KOPT-K1 (cell line): ENCODE data around the gene M6PR.

Experiments
- H3K27ac ChIP-seq: fragments of 200-600 bp; sonication (generic); 2 replicates; pipeline ENCODE4 v1.5.1; 2016; ENCODE audit warnings: antibody characterized with exemption, mild to moderate bottlenecking, low read depth, low read length; ENCODE audit not compliant: poor library complexity, severe bottlenecking
- H3K36me3 ChIP-seq: fragments of 200-600 bp; sonication (generic); 2 replicates; pipeline ENCODE4 v1.5.1; 2017; ENCODE audit warnings: antibody characterized with exemption, mild to moderate bottlenecking, low read length, moderate library complexity; ENCODE audit not compliant: insufficient read depth
- H3K9me3 ChIP-seq: fragments of 200-600 bp; sonication (generic); 2 replicates; pipeline ENCODE4 v1.5.1; 2017; ENCODE audit warnings: antibody characterized with exemption, low read length, mild to moderate bottlenecking; ENCODE audit not compliant: insufficient read depth, poor library complexity, severe bottlenecking

M6PR gene

GRCh38 chr12:8949342-8950220 is at the start of gene M6PR:
Gene M6PR, minus strand, starts transcription at chr12:8949645. Its CDS starts 3,241 bp downstream, at chr12:8946404.
- Histone ChIP-seq H3K27ac (peak within 1 kb of the TSS; percentile 90), H3K9me3 (peaks cover 19% of the 10 kb centered on the region), H3K36me3 (peaks cover 33% of the 10 kb centered on the region)

GRCh38 chr12:8996682-8997405 is 47.4 kb upstream of the M6PR start:
- no peak overlapping the region for H3K27ac ChIP-seq
- no peaks in the 10 kb centered on the region for H3K9me3 ChIP-seq
- H3K36me3 ChIP-seq = no peaks in the 10 kb centered on the region

- H3K9me3 ChIP-seq = no peaks in the 10 kb centered on the region
- no peak overlapping the region for H3K27ac ChIP-seq
- H3K36me3 ChIP-seq = no peaks in the 10 kb centered on the region
These were observed 45.8 kb upstream of the M6PR start for GRCh38 chr12:8995021-8995775.

- H3K27ac ChIP-seq = no peak overlapping the region
- no peaks in the 10 kb centered on the region for H3K36me3 ChIP-seq
- H3K9me3 ChIP-seq = no peaks in the 10 kb centered on the region
These were observed 44.4 kb upstream of the M6PR start for GRCh38 chr12:8993827-8994226.

- Histone ChIP-seq H3K27ac (no peak overlapping the region), H3K9me3 (no peaks in the 10 kb centered on the region), H3K36me3 (no peaks in the 10 kb centered on the region)
These were observed 42.2 kb upstream of the M6PR start for GRCh38 chr12:8991371-8992345.

- H3K27ac ChIP-seq = no peak within 1 kb of the TSS
- no peaks in the 10 kb centered on the region for H3K9me3 ChIP-seq
- no peaks in the 10 kb centered on the region for H3K36me3 ChIP-seq
These were observed 40.0 kb upstream of the M6PR start, which contains the start of gene KLRG1 for GRCh38 chr12:8989413-8989812. Gene KLRG1, plus strand, starts transcription at chr12:8989546. Its CDS starts 90 bp downstream, at chr12:8989636.

GRCh38 chr12:8987685-8988084 is 38.2 kb upstream of the M6PR start:
- no peak overlapping the region for H3K27ac ChIP-seq
- H3K36me3 ChIP-seq = no peaks in the 10 kb centered on the region
- H3K9me3 ChIP-seq = no peaks in the 10 kb centered on the region

- no peak overlapping the region for H3K27ac ChIP-seq
These were observed 37.7 kb upstream of the M6PR start for GRCh38 chr12:8987163-8987562.

GRCh38 chr12:8985213-8985754 is 35.8 kb upstream of the M6PR start:
- no peaks in the 10 kb centered on the region for H3K9me3 ChIP-seq
- no peaks in the 10 kb centered on the region for H3K36me3 ChIP-seq
- H3K27ac ChIP-seq = no peak overlapping the region

More at GRCh38 chr12:8987163-8987562, 37.7 kb upstream of the M6PR start:
- Histone ChIP-seq H3K36me3 (no peaks in the 10 kb centered on the region), H3K9me3 (no peaks in the 10 kb centered on the region)

GRCh38 chr12:8980137-8980536 is 30.7 kb upstream of the M6PR start:
- Histone ChIP-seq H3K36me3 (no peaks in the 10 kb centered on the region), H3K27ac (no peak overlapping the region), H3K9me3 (no peaks in the 10 kb centered on the region)

- no peaks in the 10 kb centered on the region for H3K36me3 ChIP-seq
- peaks cover 29% of the 10 kb centered on the region for H3K9me3 ChIP-seq
- H3K27ac ChIP-seq = no peak overlapping the region
These were observed 21.0 kb upstream of the M6PR start for GRCh38 chr12:8970432-8970831.

GRCh38 chr12:8969861-8970411 is 20.5 kb upstream of the M6PR start:
- H3K27ac ChIP-seq = no peak overlapping the region
- H3K9me3 ChIP-seq = peaks cover 29% of the 10 kb centered on the region

GRCh38 chr12:8968761-8969160 is 19.3 kb upstream of the M6PR start:
- Histone ChIP-seq H3K27ac (no peak overlapping the region), H3K36me3 (no peaks in the 10 kb centered on the region), H3K9me3 (peaks cover 29% of the 10 kb centered on the region)

More at GRCh38 chr12:8969861-8970411, 20.5 kb upstream of the M6PR start:
- H3K36me3 ChIP-seq = no peaks in the 10 kb centered on the region
